ENCODE data around the gene ZNF791. TPM values are rescaled to one million over a fixed set of nuclear protein-coding genes. Genes with fewer than 3 reads are reported as not detected.

Gene ZNF791
- total RNA-seq, 6 experiments from 2014 or later: 18.3 to 21.9 (median 19.0) TPM

DNA sequence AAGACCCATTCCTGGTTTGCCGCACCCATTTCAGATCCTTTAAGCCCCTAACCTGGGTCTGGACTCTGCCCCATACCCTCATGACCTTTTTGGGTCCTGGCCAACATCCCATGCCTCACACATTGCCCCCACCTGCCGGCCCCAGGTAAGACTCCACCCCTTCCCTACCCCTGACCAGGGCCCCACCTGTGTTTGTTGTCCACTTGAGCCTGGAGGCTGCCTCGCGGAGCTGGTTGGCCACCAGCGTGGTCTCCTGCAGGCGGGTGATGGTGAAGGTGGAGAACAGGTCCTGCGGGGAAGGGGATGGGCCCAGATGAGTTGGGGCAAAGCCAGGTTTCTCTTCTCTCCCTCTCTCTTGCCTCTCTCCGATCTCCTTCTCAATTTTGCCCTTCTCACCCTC is 36.3 kb downstream of the ZNF791 start:
- Mint-ChIP-seq H3K27ac (no peak overlapping the region), H3K9me3 (peaks cover 5% of the 10 kb centered on the region; the same call in 1 of the 2 replicates)

DNA sequence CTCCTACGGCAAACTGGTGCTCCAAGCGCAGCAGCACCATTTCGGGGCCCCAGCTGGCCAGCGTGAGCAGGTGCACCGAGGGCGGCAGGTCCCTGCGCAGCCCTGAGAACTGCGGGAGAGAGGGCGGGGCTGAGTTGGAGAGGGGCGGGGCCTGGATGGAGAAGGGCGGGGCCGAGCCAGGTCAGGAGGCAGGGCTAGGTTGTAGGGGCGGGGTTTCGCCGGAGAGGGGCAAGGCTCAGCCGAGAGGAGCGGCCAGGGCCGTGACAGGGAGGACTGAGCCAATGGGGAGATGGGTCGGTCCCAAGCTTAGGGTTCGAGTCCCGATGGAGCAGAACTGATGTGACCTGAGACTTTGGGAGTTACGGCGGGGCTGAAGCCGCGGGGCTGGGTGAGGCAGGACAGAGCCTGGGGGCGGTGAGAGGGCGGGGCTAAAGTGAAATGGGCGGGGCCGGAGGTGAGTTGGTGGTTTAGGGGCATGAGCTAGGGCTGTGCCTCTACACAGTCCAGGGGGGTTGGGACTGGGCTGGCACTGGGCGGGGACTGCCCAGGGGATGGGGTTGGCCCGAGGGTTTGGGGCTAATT is 36.9 kb downstream of the ZNF791 start:
- H3K36me3 Mint-ChIP-seq (ENCODE audit: low read depth): peaks cover 26% of the 10 kb centered on the region
- no peak for DNase-seq
- no peaks in the 10 kb centered on the region for H3K27me3 Mint-ChIP-seq (ENCODE audit: insufficient read depth)
- no peak overlapping the region for H3K4me3 Mint-ChIP-seq
- H3K4me1 Mint-ChIP-seq (ENCODE audit: low read depth): no peaks in the 10 kb centered on the region
- no peak overlapping the region for H3K27ac Mint-ChIP-seq
- no peaks in the 10 kb centered on the region; the same call in 1 of the 2 replicates for H3K9me3 Mint-ChIP-seq
- TF ChIP-seq, protein P1, sequence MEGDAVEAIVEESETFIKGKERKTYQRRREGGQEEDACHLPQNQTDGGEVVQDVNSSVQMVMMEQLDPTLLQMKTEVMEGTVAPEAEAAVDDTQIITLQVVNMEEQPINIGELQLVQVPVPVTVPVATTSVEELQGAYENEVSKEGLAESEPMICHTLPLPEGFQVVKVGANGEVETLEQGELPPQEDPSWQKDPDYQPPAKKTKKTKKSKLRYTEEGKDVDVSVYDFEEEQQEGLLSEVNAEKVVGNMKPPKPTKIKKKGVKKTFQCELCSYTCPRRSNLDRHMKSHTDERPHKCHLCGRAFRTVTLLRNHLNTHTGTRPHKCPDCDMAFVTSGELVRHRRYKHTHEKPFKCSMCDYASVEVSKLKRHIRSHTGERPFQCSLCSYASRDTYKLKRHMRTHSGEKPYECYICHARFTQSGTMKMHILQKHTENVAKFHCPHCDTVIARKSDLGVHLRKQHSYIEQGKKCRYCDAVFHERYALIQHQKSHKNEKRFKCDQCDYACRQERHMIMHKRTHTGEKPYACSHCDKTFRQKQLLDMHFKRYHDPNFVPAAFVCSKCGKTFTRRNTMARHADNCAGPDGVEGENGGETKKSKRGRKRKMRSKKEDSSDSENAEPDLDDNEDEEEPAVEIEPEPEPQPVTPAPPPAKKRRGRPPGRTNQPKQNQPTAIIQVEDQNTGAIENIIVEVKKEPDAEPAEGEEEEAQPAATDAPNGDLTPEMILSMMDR (IDR thresholded peaks at IDR 0.05): no peak

More for the DNA sequence above, 36.3 kb downstream of the ZNF791 start:
- TF ChIP-seq, protein P1 (IDR thresholded peaks at IDR 0.05): no peak
- no peak for DNase-seq
- no peaks in the 10 kb centered on the region for H3K4me1 Mint-ChIP-seq (ENCODE audit: low read depth)
- H3K36me3 Mint-ChIP-seq (ENCODE audit: low read depth): peaks cover 26% of the 10 kb centered on the region
- no peak overlapping the region for H3K4me3 Mint-ChIP-seq
- no peaks in the 10 kb centered on the region for H3K27me3 Mint-ChIP-seq (ENCODE audit: insufficient read depth)

DNA sequence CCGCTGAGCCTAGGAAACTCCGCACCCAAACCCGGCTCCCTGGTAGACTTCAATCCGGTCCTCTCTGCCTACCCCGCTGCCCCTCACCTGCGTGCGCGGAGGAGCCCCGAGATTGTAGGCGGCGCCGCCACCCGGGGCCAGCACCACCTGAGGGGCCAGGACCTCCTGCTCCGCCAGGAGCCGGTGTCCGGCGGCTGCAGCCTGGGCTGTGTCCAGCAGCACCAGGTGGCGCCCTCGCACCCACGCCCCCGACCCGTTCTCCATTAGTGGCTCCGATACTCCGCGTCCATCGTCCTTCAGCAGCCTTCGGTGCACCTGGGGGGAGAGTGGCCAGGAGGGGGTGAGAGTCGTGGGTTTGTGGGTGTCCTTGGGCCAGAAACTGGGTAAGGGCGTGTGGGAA is 37.4 kb downstream of the ZNF791 start:
- Mint-ChIP-seq H3K4me3 (no peak overlapping the region), H3K9me3 (no peaks in the 10 kb centered on the region), H3K4me1 (ENCODE audit: low read depth) (no peaks in the 10 kb centered on the region), H3K36me3 (ENCODE audit: low read depth) (peaks cover 26% of the 10 kb centered on the region), H3K27ac (no peak overlapping the region), H3K27me3 (ENCODE audit: insufficient read depth) (no peaks in the 10 kb centered on the region)
- TF ChIP-seq, protein P1 (IDR thresholded peaks at IDR 0.05): peak; percentile 33
- no peak for DNase-seq

DNA sequence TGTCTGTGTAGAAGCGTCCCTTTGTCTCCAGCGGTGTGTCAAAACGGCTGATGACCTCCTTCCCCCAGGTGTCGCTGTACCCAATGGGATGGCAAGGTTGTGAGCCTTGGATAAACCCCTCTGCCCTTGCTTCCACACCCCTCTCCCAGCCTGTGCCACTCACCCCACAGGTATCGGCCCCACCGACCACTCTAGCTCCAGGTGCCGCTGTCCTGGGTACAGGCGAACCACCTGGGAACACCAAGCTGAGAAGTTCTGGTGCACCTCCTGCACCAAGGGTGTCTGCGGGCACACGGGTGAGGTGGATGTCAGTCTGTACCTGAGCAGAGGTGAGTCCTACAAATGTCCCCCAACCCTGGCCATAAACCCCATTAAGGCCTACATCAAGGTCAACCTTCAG is 39.2 kb downstream of the ZNF791 start:
- TF ChIP-seq, protein P1 (IDR thresholded peaks at IDR 0.05): no peak
- Mint-ChIP-seq H3K4me3 (no peak overlapping the region), H3K9me3 (no peaks in the 10 kb centered on the region), H3K4me1 (ENCODE audit: low read depth) (no peaks in the 10 kb centered on the region), H3K36me3 (ENCODE audit: low read depth) (peaks cover 24% of the 10 kb centered on the region), H3K27me3 (ENCODE audit: insufficient read depth) (no peaks in the 10 kb centered on the region), H3K27ac (no peak overlapping the region)
- no peak for DNase-seq

DNA sequence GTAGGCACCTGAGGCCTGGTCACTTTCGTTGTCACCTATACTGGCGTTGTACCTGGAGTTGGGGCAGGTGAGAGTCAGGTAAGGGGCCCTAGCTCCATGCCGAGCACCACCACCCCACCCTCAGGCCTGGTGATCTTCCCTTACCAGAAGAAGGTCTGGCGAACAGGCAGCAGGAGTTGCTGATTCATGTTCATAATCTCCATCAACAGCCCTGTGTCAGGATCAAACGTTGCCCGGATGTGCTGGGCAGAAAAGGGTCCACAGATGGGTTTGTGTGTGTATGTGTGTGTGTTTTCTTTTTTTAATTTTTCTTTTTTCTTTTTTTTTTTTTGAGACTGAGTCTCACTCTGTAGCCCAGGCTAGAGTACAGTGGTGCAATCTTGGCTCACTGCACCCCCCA is 41.5 kb downstream of the ZNF791 start:
- no peak overlapping the region for H3K4me3 Mint-ChIP-seq
- H3K4me1 Mint-ChIP-seq (ENCODE audit: low read depth): no peaks in the 10 kb centered on the region
- H3K9me3 Mint-ChIP-seq: no peaks in the 10 kb centered on the region
- no peak for DNase-seq
- H3K36me3 Mint-ChIP-seq (ENCODE audit: low read depth): peaks cover 35% of the 10 kb centered on the region
- H3K27ac Mint-ChIP-seq: no peak overlapping the region
- no peaks in the 10 kb centered on the region for H3K27me3 Mint-ChIP-seq (ENCODE audit: insufficient read depth)
- TF ChIP-seq, protein P1 (IDR thresholded peaks at IDR 0.05): no peak
